Keratinocyte (primary cell): ENCODE measurements around the gene CCDC149.

Experiments
- EZH2 ChIP-seq: IDR thresholded peaks from one replicate; pipeline ENCODE4 v1.6.1; 2012; ENCODE audit warnings: inconsistent platforms, mild to moderate bottlenecking, low read length, moderate library complexity
- TF ChIP-seq, protein P1 (sequence below), 3 experiments: IDR thresholded peaks in 1 of 3; conservative IDR thresholded peaks in 1 of 3; optimal IDR thresholded peaks in 1 of 3; 2 replicates in 2 of 3; 3 replicates in 1 of 3; pipeline versions ENCODE3 to v1.5.1; 2011; ENCODE audit warnings: low read length in 3 of 3, mild to moderate bottlenecking in 3 of 3, moderate library complexity in 2 of 3, control low read depth in 1 of 3, inconsistent platforms in 1 of 3; ENCODE audit not compliant: insufficient read depth in 2 of 3; ENCODE audit errors: extremely low read depth in 1 of 3

DNA sequence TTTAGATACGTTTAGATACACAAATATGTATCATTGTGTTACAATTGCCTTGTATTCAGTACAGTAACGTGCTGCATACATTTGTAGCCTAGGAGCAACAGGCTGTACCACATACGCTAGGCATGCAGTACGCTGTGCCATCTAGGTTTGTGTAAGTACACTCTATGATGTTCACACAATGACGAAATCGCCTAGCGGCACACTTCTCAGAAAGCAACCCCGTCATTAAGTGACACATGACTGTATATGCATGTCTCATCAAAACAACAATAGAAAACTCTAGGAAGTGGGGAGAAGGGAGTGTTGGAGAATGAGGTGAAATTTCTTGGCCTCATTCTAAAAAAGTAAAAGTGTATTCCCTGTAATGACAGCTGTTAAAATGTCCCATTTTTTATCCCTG, 32.7 kb downstream of the CCDC149 start:
- TF ChIP-seq, protein P1, sequence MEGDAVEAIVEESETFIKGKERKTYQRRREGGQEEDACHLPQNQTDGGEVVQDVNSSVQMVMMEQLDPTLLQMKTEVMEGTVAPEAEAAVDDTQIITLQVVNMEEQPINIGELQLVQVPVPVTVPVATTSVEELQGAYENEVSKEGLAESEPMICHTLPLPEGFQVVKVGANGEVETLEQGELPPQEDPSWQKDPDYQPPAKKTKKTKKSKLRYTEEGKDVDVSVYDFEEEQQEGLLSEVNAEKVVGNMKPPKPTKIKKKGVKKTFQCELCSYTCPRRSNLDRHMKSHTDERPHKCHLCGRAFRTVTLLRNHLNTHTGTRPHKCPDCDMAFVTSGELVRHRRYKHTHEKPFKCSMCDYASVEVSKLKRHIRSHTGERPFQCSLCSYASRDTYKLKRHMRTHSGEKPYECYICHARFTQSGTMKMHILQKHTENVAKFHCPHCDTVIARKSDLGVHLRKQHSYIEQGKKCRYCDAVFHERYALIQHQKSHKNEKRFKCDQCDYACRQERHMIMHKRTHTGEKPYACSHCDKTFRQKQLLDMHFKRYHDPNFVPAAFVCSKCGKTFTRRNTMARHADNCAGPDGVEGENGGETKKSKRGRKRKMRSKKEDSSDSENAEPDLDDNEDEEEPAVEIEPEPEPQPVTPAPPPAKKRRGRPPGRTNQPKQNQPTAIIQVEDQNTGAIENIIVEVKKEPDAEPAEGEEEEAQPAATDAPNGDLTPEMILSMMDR (optimal IDR thresholded peaks at IDR 0.05 in 1 of 3, IDR thresholded peaks at IDR 0.05 in 1 of 3, conservative IDR thresholded peaks at IDR 0.05 in 1 of 3; ENCODE audit: extremely low read depth in 1 of 3, insufficient read depth in 2 of 3, low read length in 3 of 3) = no peak
- TF ChIP-seq EZH2 = no peak
